ENCODE results near the gene CAMK1. TPM values are rescaled to one million over a fixed set of nuclear protein-coding genes. Genes with fewer than 3 reads are reported as not detected.

CAMK1 gene
- total and polyA plus RNA-seq, 9 of the 15 experiments (the other 6 are each of a cell fraction or from before 2014, with no cell fraction given), result 0.23 to 10.7 (median 6.0) TPM

DNA sequence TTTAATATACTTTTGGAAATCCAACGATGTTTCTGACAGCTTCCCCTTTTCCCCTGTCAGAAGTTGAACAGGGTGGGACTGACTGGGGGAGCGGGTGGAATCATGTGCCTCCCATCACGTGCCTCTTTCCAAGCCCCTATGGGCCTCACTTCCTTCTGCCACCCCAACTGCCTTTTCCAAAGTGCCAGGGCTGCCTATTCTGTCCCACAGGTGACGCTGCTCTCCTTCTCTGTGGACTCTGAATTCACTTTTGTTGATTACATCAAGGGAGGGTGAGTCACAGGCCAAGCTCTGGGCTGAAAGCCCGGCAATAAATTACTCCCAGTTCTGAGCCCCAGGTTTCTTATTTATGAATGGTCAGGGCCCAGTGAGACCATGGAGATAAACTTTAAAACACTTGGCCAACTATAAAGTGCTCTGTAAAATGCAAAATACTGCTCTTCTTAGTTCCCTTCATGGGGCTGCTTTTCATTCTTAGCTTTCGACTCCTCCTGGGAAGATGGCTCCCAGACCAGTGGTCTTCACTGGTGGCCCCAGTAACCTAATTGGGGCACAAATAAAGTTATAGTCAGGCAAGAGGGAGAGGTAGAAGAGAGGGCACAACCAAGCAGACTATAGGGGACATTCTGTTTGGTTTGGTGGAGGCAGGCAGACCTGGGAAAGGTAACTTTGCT, 53.8 kb downstream of the CAMK1 start (continued):
- TF ChIP-seq ZNF766 (CRISPR knock-in tag; conservative IDR thresholded peaks at IDR 0.05), result peak; percentile 76; the same call in 1 of the 2 replicates
- TF ChIP-seq TOE1 (IDR thresholded peaks at IDR 0.05; ENCODE audit: borderline replicate concordance), result peak; percentile 88
- TF ChIP-seq TOE1 (CRISPR knock-in tag; IDR thresholded peaks at IDR 0.05; ENCODE audit: borderline replicate concordance, low read depth), result 0 out of 2 replicates have a peak, but pooled peaks have one; percentile 62
- no peak for TF ChIP-seq FIP1L1 (IDR thresholded peaks at IDR 0.05; ENCODE audit: low read depth, low read length, poor library complexity, severe bottlenecking)
- TF ChIP-seq TAF1 (IDR thresholded peaks at IDR 0.05; ENCODE audit: control insufficient read depth, extremely low read depth, insufficient read depth, low read length, severe bottlenecking), result peak; percentile 39
- TF ChIP-seq PHB2 (IDR thresholded peaks at IDR 0.05; ENCODE audit: low read depth), result no peak
- TF ChIP-seq MTA3 (IDR thresholded peaks at IDR 0.05; ENCODE audit: borderline replicate concordance), result peak; percentile 63; the same call in 1 of the 2 replicates
- no peak for TF ChIP-seq SMARCA5 (IDR thresholded peaks at IDR 0.05)
- TF ChIP-seq, protein P1, sequence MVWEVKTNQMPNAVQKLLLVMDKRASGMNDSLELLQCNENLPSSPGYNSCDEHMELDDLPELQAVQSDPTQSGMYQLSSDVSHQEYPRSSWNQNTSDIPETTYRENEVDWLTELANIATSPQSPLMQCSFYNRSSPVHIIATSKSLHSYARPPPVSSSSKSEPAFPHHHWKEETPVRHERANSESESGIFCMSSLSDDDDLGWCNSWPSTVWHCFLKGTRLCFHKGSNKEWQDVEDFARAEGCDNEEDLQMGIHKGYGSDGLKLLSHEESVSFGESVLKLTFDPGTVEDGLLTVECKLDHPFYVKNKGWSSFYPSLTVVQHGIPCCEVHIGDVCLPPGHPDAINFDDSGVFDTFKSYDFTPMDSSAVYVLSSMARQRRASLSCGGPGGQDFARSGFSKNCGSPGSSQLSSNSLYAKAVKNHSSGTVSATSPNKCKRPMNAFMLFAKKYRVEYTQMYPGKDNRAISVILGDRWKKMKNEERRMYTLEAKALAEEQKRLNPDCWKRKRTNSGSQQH (CRISPR knock-in tag; IDR thresholded peaks at IDR 0.05), result no peak
- no peak for TF ChIP-seq ZFP30 (CRISPR knock-in tag; IDR thresholded peaks at IDR 0.05; ENCODE audit: borderline replicate concordance)
- TF ChIP-seq ILF3 (IDR thresholded peaks at IDR 0.05; ENCODE audit: borderline replicate concordance), result no peak
- TF ChIP-seq ZNF57 (CRISPR knock-in tag; IDR thresholded peaks at IDR 0.05), result no peak
- TF ChIP-seq, protein P2, sequence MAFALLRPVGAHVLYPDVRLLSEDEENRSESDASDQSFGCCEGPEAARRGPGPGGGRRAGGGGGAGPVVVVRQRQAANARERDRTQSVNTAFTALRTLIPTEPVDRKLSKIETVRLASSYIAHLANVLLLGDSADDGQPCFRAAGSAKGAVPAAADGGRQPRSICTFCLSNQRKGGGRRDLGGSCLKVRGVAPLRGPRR (CRISPR knock-in tag; IDR thresholded peaks at IDR 0.05), result no peak
- no peak for TF ChIP-seq HNRNPH1 (optimal IDR thresholded peaks at IDR 0.05; ENCODE audit: low read depth, low read length)
- TF ChIP-seq, protein P3, sequence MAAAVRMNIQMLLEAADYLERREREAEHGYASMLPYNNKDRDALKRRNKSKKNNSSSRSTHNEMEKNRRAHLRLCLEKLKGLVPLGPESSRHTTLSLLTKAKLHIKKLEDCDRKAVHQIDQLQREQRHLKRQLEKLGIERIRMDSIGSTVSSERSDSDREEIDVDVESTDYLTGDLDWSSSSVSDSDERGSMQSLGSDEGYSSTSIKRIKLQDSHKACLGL (CRISPR knock-in tag; IDR thresholded peaks at IDR 0.05; ENCODE audit: borderline replicate concordance, poor library complexity, severe bottlenecking), result no peak
- TF ChIP-seq CEBPB (tag; IDR thresholded peaks at IDR 0.05), result no peak; the same call in 1 of the 2 replicates
- TF ChIP-seq, protein P4, sequence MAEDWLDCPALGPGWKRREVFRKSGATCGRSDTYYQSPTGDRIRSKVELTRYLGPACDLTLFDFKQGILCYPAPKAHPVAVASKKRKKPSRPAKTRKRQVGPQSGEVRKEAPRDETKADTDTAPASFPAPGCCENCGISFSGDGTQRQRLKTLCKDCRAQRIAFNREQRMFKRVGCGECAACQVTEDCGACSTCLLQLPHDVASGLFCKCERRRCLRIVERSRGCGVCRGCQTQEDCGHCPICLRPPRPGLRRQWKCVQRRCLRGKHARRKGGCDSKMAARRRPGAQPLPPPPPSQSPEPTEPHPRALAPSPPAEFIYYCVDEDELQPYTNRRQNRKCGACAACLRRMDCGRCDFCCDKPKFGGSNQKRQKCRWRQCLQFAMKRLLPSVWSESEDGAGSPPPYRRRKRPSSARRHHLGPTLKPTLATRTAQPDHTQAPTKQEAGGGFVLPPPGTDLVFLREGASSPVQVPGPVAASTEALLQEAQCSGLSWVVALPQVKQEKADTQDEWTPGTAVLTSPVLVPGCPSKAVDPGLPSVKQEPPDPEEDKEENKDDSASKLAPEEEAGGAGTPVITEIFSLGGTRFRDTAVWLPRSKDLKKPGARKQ (CRISPR knock-in tag; IDR thresholded peaks at IDR 0.05), result no peak
- TF ChIP-seq, protein P5, sequence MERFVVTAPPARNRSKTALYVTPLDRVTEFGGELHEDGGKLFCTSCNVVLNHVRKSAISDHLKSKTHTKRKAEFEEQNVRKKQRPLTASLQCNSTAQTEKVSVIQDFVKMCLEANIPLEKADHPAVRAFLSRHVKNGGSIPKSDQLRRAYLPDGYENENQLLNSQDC (CRISPR knock-in tag; IDR thresholded peaks at IDR 0.05), result no peak
- TF ChIP-seq ZNF175 (CRISPR knock-in tag; IDR thresholded peaks at IDR 0.05; ENCODE audit: low read depth), result peak; percentile 76
- no peak for TF ChIP-seq SIRT6 (IDR thresholded peaks at IDR 0.05; ENCODE audit: low read depth, low read length)
- no peak for TF ChIP-seq NCOA2 (IDR thresholded peaks at IDR 0.05; ENCODE audit: partially characterized antibody in 2 of 2)
- TF ChIP-seq, protein P6, sequence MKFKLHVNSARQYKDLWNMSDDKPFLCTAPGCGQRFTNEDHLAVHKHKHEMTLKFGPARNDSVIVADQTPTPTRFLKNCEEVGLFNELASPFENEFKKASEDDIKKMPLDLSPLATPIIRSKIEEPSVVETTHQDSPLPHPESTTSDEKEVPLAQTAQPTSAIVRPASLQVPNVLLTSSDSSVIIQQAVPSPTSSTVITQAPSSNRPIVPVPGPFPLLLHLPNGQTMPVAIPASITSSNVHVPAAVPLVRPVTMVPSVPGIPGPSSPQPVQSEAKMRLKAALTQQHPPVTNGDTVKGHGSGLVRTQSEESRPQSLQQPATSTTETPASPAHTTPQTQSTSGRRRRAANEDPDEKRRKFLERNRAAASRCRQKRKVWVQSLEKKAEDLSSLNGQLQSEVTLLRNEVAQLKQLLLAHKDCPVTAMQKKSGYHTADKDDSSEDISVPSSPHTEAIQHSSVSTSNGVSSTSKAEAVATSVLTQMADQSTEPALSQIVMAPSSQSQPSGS (CRISPR knock-in tag; IDR thresholded peaks at IDR 0.05), result no peak
